ENCODE measurements around the gene CPAMD8.

DNA sequence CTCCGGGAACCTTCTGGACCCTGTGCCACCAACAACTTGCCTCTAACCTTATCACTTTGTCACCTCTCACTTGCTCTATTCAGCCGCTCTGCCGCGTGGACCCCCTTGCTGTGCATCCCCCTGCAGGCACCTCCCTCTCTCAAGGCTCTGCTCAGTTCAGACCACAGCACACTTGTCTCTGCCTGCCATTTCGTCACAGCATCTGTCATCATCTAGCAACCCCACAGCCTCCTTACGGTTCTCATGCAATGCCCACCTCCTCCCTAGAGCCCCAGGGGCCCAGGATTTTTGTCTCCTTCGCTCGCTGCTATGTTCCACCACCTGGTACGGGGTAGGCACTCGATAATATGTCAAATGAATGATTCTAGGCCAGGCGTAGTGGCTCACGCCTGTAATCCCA, 43.8 kb upstream of the CPAMD8 start:
- TF ChIP-seq POLR2A (IDR thresholded peaks at IDR 0.05): no peak
- TF ChIP-seq, protein P1, sequence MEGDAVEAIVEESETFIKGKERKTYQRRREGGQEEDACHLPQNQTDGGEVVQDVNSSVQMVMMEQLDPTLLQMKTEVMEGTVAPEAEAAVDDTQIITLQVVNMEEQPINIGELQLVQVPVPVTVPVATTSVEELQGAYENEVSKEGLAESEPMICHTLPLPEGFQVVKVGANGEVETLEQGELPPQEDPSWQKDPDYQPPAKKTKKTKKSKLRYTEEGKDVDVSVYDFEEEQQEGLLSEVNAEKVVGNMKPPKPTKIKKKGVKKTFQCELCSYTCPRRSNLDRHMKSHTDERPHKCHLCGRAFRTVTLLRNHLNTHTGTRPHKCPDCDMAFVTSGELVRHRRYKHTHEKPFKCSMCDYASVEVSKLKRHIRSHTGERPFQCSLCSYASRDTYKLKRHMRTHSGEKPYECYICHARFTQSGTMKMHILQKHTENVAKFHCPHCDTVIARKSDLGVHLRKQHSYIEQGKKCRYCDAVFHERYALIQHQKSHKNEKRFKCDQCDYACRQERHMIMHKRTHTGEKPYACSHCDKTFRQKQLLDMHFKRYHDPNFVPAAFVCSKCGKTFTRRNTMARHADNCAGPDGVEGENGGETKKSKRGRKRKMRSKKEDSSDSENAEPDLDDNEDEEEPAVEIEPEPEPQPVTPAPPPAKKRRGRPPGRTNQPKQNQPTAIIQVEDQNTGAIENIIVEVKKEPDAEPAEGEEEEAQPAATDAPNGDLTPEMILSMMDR (IDR thresholded peaks at IDR 0.05): no peak

Data from body of pancreas (tissue), 4 donors.